Retinal pigment epithelial cell (primary cell): ENCODE results near the gene CASKIN1.

Source experiments
- DNase-seq: peaks from one replicate; pipeline ENCODE4 v3.0.0-alpha.2; 2010; ENCODE audit warnings: low read depth
- H3K4me3 ChIP-seq: 2 replicates; pipeline ENCODE4 v1.5.1; 2011; ENCODE audit warnings: mild to moderate bottlenecking, low read length, control low read depth, moderate library complexity
- TF ChIP-seq, protein P1 (sequence below): conservative IDR thresholded peaks from 2 replicates; pipeline ENCODE4 v1.5.1; 2011; ENCODE audit warnings: low read depth, low read length, control low read depth, inconsistent platforms

CASKIN1 gene

DNA sequence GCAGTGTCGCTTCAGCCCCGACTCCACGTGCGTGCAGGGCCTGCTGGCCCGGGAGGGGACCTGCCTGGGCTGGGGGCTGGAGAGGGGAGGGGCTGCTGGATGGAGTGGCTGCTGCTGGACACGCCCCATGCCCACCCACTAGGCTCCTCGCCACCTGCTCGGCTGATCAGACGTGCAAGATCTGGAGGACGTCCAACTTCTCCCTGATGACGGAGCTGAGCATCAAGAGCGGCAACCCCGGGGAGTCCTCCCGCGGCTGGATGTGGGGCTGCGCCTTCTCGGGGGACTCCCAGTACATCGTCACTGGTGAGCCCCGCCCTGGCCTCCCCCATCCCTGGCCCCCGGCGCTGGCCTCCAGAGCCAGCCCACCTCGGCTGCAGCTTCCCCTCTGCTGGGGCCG, 11.9 kb upstream of the CASKIN1 start:
- no peak for DNase-seq
- no peak overlapping the region for H3K4me3 ChIP-seq
- TF ChIP-seq, protein P1, sequence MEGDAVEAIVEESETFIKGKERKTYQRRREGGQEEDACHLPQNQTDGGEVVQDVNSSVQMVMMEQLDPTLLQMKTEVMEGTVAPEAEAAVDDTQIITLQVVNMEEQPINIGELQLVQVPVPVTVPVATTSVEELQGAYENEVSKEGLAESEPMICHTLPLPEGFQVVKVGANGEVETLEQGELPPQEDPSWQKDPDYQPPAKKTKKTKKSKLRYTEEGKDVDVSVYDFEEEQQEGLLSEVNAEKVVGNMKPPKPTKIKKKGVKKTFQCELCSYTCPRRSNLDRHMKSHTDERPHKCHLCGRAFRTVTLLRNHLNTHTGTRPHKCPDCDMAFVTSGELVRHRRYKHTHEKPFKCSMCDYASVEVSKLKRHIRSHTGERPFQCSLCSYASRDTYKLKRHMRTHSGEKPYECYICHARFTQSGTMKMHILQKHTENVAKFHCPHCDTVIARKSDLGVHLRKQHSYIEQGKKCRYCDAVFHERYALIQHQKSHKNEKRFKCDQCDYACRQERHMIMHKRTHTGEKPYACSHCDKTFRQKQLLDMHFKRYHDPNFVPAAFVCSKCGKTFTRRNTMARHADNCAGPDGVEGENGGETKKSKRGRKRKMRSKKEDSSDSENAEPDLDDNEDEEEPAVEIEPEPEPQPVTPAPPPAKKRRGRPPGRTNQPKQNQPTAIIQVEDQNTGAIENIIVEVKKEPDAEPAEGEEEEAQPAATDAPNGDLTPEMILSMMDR: no peak

DNA sequence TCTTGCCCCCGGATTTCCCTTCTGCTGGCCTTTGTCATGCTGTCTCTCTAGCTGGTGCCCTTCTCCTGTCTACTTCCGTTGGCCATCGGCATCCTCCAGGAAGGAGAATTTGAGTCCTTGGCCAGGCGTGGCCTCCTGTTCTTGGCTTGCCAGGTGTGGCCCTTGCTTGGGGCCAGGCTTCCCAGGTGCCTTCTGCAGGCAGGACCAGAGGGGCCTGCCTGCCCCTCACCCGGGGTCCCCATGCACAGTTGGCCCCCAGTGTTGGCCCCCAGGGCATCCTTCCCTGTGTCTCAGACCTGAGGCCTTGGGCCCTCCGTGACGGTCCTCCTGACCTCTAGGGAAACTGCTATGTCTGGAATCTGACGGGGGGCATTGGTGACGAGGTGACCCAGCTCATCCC, 11.5 kb upstream of the CASKIN1 start:
- no peak overlapping the region for H3K4me3 ChIP-seq
- no peak for DNase-seq

GRCh38 chr16:2206780-2207433, 10.5 kb upstream of the CASKIN1 start:
- no peak for DNase-seq
- TF ChIP-seq, protein P1: no peak
- no peak overlapping the region for H3K4me3 ChIP-seq

More for the DNA sequence above, 11.5 kb upstream of the CASKIN1 start:
- TF ChIP-seq, protein P1: no peak

GRCh38 chr16:2206420-2206779, 10.0 kb upstream of the CASKIN1 start:
- DNase-seq: no peak
- H3K4me3 ChIP-seq: peak overlapping the region; percentile 89
- TF ChIP-seq, protein P1: no peak

- peak overlapping the region; percentile 89 for H3K4me3 ChIP-seq
- DNase-seq: no peak
- TF ChIP-seq, protein P1: no peak
Measured at GRCh38 chr16:2205967-2206313, 9.5 kb upstream of the CASKIN1 start.

DNA sequence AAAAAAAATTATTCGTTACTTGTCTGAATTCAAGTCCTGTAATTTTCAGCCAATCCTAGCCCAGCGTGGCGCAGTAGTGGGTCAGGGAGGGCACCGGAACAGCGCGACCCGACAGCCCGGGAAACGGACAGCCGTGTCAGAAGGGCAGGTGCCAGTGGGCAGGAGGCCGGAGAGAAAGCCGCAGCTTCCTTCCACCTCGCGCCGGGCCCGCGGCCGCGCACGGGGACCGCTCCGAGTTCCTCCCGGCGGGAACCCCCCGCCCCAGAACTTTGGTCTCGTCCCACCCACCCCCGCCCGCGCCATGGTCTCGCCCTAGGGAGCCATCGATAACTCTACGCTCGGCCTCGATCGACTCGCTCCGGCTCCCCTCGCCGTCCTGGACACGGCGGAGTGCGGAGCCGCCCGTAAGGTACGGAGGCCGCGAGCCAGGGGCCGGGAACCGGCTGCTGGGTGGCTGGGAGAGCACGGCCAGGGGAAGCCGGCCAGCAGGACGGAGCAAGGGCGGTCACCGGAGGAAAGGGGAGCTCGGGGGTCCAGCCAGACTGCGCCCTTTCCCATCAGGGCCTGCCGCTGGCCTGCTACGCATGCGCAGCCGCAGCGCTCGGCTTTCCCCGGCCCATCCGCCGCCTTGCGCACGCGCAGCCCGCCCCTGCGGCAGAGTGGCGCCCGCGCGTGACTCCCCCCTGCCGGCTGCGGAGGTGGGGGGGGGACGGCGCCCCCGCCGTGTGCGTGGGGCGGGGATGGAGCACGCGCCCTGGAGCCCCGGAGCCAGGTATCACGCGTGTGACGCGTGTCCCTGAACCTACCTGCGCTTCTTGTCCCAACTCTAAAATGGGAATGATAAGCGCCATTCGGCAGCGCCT, 8.9 kb upstream of the CASKIN1 start, which contains the start of gene MLST8:
Gene MLST8 (plus strand): TSS at position 351 of the 863 bp plus-strand sequence. CDS start 632 bp downstream, outside the sequence.
- peak within 1 kb of the TSS; percentile 89 for H3K4me3 ChIP-seq
- DNase-seq: peak; percentile 37
- TF ChIP-seq, protein P1: no peak
